HepG2 (cell line): ENCODE results near the gene NOC2L. TPM values are rescaled to one million over a fixed set of nuclear protein-coding genes. Genes with fewer than 3 reads are reported as not detected.

Source experiments
- SOX5 ChIP-seq: IDR thresholded peaks from 2 replicates; pipeline ENCODE4 v1.6.1; 2016; ENCODE audit warnings: borderline replicate concordance
- SP5 ChIP-seq: IDR thresholded peaks from 2 replicates; pipeline ENCODE4 v1.6.1; 2016; ENCODE audit warnings: low read depth, borderline replicate concordance
- ZNF326 ChIP-seq: sonication (generic); formaldehyde crosslinking; IDR thresholded peaks from 2 replicates; pipeline ENCODE4 v1.4.0; 2020; ENCODE audit warnings: missing genetic modification reagents, borderline replicate concordance
- ZNF33A ChIP-seq: sonication (generic); formaldehyde crosslinking; IDR thresholded peaks from 2 replicates; pipeline ENCODE4 v1.5.1; 2020; ENCODE audit warnings: missing genetic modification reagents, mild to moderate bottlenecking, moderate library complexity, borderline replicate concordance
- polyA plus RNA-seq, 8 experiments: library from polyadenylated mRNA; depleted of rRNA in 3 of 8; stranded (reverse) in 7 of 8; unstranded in 1 of 8; fragments of >200 nt; fragmentation: Illumina TruSeq in 4 of 8; extraction: Trizol in 4 of 8; gene quantifications; 2 replicates each; pipeline versions ENCODE4 v1.2.1 to v1.2.3, GENCODE V29; 2011 to 2016; ENCODE audit warnings: low read depth in 4 of 8, missing spikeins in 1 of 8, mixed read lengths in 1 of 8; ENCODE audit not compliant: insufficient read depth in 1 of 8
- total RNA-seq, 5 experiments: library from RNA; depleted of rRNA; stranded (reverse); fragments of >200 nt; fragmentation: Illumina TruSeq; extraction: Trizol; gene quantifications; 2 replicates each; pipeline ENCODE4 v1.2.3, GENCODE V29; 2016; ENCODE audit warnings: low read depth in 1 of 5
- TF ChIP-seq, protein P1 (sequence below): sonication (generic); formaldehyde crosslinking; IDR thresholded peaks from 2 replicates; pipeline ENCODE4 v1.8.1; 2023; ENCODE audit warnings: missing genetic modification reagents, inconsistent platforms, borderline replicate concordance
- TF ChIP-seq, protein P2 (sequence below): sonication (generic); formaldehyde crosslinking; IDR thresholded peaks from 2 replicates; pipeline ENCODE4 v1.8.0; 2022; ENCODE audit warnings: mild to moderate bottlenecking, missing genetic modification reagents
- TF ChIP-seq, protein P3 (sequence below): IDR thresholded peaks from 2 replicates; pipeline ENCODE4 v1.6.1; 2018; ENCODE audit warnings: missing genetic modification reagents, mild to moderate bottlenecking, missing compliant biosample characterization
- TF ChIP-seq, protein P4 (sequence below): sonication (generic); formaldehyde crosslinking; IDR thresholded peaks from 2 replicates; pipeline ENCODE4 v1.5.1; 2020; ENCODE audit warnings: missing genetic modification reagents, mild to moderate bottlenecking, borderline replicate concordance
- TF ChIP-seq, protein P5 (sequence below), 2 experiments: sonication (generic) in 1 of 2; formaldehyde crosslinking in 1 of 2; IDR thresholded peaks; 2 replicates each; pipeline versions ENCODE4 v1.6.1 to v1.9.0; 2014 to 2022; ENCODE audit warnings: antibody characterized with exemption in 1 of 2, borderline replicate concordance in 1 of 2, inconsistent platforms in 1 of 2, low read depth in 1 of 2, missing genetic modification reagents in 1 of 2
- TF ChIP-seq, protein P6 (sequence below): sonication (generic); formaldehyde crosslinking; IDR thresholded peaks from 2 replicates; pipeline ENCODE4 v1.4.0; 2020; ENCODE audit warnings: missing genetic modification reagents

The NOC2L gene
- total and polyA plus RNA-seq, 2 of the 13 experiments (the other 11 are each of a cell fraction or from before 2014, with no cell fraction given) = 32.0 to 103 TPM

DNA sequence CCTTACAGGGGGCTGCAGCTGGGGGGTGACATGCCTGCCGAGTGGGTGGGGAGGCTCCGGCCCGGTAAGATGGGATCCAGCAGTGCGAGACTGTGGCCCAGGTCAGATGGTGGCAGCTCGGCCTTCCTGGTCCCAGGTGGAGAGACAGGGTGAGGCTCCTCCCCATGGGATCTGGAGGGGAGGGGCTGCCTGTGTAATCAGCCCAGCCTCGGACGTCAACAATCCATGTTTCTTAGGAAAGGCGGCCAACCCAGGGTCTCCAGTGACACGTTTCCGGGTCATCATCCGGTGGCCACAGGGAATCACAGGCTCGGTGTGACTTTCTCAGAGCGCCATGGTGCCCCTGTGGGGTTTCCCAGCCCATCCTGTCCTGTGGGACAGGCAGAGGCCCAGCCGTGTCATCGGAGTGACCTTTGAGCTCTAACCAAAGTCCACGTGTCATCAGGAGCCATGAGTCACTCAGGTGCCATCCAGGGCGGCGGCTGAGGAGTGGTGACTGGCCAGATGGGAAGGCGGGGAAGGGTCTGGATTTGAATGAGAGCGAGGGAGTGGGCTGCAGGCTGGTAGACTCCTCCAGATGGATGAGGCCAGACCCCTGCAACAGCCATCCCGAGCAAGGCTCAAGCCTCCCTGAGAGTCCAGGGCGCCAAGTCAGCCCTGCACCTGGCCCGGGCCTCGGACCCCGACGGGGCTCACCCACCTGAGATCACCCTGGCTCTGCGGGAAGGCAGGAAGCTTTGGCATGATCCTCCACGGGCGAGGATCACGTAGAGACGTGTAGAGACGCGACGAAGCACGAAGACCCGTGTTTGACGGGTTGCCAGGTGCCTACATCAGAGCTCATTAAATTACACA lies 47.5 kb upstream of the NOC2L start (continued):
- TF ChIP-seq, protein P1, sequence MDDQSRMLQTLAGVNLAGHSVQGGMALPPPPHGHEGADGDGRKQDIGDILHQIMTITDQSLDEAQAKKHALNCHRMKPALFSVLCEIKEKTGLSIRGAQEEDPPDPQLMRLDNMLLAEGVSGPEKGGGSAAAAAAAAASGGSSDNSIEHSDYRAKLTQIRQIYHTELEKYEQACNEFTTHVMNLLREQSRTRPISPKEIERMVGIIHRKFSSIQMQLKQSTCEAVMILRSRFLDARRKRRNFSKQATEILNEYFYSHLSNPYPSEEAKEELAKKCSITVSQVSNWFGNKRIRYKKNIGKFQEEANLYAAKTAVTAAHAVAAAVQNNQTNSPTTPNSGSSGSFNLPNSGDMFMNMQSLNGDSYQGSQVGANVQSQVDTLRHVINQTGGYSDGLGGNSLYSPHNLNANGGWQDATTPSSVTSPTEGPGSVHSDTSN = no peak
- TF ChIP-seq, protein P2, sequence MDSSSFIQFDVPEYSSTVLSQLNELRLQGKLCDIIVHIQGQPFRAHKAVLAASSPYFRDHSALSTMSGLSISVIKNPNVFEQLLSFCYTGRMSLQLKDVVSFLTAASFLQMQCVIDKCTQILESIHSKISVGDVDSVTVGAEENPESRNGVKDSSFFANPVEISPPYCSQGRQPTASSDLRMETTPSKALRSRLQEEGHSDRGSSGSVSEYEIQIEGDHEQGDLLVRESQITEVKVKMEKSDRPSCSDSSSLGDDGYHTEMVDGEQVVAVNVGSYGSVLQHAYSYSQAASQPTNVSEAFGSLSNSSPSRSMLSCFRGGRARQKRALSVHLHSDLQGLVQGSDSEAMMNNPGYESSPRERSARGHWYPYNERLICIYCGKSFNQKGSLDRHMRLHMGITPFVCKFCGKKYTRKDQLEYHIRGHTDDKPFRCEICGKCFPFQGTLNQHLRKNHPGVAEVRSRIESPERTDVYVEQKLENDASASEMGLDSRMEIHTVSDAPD (CRISPR knock-in tag) = no peak
- peak; percentile 68; the same call in 1 of the 2 replicates for TF ChIP-seq ZNF326 (CRISPR knock-in tag)
- TF ChIP-seq, protein P3, sequence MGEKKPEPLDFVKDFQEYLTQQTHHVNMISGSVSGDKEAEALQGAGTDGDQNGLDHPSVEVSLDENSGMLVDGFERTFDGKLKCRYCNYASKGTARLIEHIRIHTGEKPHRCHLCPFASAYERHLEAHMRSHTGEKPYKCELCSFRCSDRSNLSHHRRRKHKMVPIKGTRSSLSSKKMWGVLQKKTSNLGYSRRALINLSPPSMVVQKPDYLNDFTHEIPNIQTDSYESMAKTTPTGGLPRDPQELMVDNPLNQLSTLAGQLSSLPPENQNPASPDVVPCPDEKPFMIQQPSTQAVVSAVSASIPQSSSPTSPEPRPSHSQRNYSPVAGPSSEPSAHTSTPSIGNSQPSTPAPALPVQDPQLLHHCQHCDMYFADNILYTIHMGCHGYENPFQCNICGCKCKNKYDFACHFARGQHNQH (CRISPR knock-in tag) = peak; percentile 95
- TF ChIP-seq, protein P4, sequence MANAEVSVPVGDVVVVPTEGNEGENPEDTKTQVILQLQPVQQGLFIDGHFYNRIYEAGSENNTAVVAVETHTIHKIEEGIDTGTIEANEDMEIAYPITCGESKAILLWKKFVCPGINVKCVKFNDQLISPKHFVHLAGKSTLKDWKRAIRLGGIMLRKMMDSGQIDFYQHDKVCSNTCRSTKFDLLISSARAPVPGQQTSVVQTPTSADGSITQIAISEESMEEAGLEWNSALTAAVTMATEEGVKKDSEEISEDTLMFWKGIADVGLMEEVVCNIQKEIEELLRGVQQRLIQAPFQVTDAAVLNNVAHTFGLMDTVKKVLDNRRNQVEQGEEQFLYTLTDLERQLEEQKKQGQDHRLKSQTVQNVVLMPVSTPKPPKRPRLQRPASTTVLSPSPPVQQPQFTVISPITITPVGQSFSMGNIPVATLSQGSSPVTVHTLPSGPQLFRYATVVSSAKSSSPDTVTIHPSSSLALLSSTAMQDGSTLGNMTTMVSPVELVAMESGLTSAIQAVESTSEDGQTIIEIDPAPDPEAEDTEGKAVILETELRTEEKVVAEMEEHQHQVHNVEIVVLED = peak; percentile 61; the same call in 1 of the 2 replicates
- TF ChIP-seq, protein P5, sequence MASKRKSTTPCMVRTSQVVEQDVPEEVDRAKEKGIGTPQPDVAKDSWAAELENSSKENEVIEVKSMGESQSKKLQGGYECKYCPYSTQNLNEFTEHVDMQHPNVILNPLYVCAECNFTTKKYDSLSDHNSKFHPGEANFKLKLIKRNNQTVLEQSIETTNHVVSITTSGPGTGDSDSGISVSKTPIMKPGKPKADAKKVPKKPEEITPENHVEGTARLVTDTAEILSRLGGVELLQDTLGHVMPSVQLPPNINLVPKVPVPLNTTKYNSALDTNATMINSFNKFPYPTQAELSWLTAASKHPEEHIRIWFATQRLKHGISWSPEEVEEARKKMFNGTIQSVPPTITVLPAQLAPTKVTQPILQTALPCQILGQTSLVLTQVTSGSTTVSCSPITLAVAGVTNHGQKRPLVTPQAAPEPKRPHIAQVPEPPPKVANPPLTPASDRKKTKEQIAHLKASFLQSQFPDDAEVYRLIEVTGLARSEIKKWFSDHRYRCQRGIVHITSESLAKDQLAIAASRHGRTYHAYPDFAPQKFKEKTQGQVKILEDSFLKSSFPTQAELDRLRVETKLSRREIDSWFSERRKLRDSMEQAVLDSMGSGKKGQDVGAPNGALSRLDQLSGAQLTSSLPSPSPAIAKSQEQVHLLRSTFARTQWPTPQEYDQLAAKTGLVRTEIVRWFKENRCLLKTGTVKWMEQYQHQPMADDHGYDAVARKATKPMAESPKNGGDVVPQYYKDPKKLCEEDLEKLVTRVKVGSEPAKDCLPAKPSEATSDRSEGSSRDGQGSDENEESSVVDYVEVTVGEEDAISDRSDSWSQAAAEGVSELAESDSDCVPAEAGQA (IDR thresholded peaks at IDR 0.05; ENCODE audit: low read depth) = peak; percentile 94
- TF ChIP-seq, protein P5 (CRISPR knock-in tag; IDR thresholded peaks at IDR 0.05; ENCODE audit: borderline replicate concordance) = 0 out of 2 replicates have a peak, but pooled peaks have one; percentile 31
- TF ChIP-seq ZNF33A (CRISPR knock-in tag) = no peak
- TF ChIP-seq SOX5 (CRISPR knock-in tag) = peak; percentile 66; the same call in 1 of the 2 replicates
- TF ChIP-seq, protein P6, sequence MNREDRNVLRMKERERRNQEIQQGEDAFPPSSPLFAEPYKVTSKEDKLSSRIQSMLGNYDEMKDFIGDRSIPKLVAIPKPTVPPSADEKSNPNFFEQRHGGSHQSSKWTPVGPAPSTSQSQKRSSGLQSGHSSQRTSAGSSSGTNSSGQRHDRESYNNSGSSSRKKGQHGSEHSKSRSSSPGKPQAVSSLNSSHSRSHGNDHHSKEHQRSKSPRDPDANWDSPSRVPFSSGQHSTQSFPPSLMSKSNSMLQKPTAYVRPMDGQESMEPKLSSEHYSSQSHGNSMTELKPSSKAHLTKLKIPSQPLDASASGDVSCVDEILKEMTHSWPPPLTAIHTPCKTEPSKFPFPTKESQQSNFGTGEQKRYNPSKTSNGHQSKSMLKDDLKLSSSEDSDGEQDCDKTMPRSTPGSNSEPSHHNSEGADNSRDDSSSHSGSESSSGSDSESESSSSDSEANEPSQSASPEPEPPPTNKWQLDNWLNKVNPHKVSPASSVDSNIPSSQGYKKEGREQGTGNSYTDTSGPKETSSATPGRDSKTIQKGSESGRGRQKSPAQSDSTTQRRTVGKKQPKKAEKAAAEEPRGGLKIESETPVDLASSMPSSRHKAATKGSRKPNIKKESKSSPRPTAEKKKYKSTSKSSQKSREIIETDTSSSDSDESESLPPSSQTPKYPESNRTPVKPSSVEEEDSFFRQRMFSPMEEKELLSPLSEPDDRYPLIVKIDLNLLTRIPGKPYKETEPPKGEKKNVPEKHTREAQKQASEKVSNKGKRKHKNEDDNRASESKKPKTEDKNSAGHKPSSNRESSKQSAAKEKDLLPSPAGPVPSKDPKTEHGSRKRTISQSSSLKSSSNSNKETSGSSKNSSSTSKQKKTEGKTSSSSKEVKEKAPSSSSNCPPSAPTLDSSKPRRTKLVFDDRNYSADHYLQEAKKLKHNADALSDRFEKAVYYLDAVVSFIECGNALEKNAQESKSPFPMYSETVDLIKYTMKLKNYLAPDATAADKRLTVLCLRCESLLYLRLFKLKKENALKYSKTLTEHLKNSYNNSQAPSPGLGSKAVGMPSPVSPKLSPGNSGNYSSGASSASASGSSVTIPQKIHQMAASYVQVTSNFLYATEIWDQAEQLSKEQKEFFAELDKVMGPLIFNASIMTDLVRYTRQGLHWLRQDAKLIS (CRISPR knock-in tag) = no peak
- peak; percentile 74 for TF ChIP-seq SP5 (CRISPR knock-in tag)
